Measurements from ENCODE around the gene SEC22A. TPM values are rescaled to one million over a fixed set of nuclear protein-coding genes. Genes with fewer than 3 reads are reported as not detected.

Gene SEC22A
- total and polyA plus RNA-seq, 10 of the 15 experiments (the other 5 are each of a cell fraction or from before 2014, with no cell fraction given): 19.3 to 70.3 (median 36.7) TPM

- no peak for ATAC-seq
- Histone ChIP-seq H3K27ac (ENCODE audit: control insufficient read depth, insufficient read depth) (no peak overlapping the region), H3K4me3 (no peak overlapping the region), H3K36me3 (ENCODE audit: control insufficient read depth in 2 of 2, insufficient read depth in 2 of 2, low read length in 1 of 2) (no peaks in the 10 kb centered on the region), H3K9ac (ENCODE audit: control insufficient read depth, insufficient read depth, low read length) (no peak overlapping the region), H2AFZ (ENCODE audit: control insufficient read depth, low read depth, low read length) (no peak overlapping the region), H3K79me2 (ENCODE audit: control insufficient read depth, insufficient read depth, low read length) (no peaks in the 10 kb centered on the region), H4K20me1 (ENCODE audit: control insufficient read depth, insufficient read depth) (no peaks in the 10 kb centered on the region), H3K4me2 (ENCODE audit: control insufficient read depth, insufficient read depth) (no peak overlapping the region), H3K4me1 (ENCODE audit: control insufficient read depth, insufficient read depth, low read length) (no peaks in the 10 kb centered on the region), H3K9me3 (replicated peaks; ENCODE audit: control insufficient read depth, insufficient read depth, low read length) (no peaks in the 10 kb centered on the region), H3K27me3 (replicated peaks in 1 of 2; ENCODE audit: control insufficient read depth in 2 of 2, insufficient read depth in 2 of 2, low read length in 1 of 2) (no peaks in the 10 kb centered on the region; a peak in 1 of 4 replicates)
- FAIRE-seq: no peak
- in situ Hi-C loops (cut with MboI): no loop called here
- ChIA-PET POLR2A (no interaction called here), CTCF (no interaction called here), RAD21 (ENCODE audit: unreplicated experiment) (interaction anchor here (0.6 kb wide), 1 partner anchor 18 kb away, joined by 3 read pairs; no protein-coding TSS in a partner anchor), SMC1A (ENCODE audit: uncharacterized antibody, unreplicated experiment) (no interaction called here)
- 33% methylated on average over 12 of the region's 15 CpGs for WGBS (ENCODE audit: insufficient coverage, insufficient replicate concordance, low lambda C conversion rate, missing lambda C conversion rate)
- intact Hi-C loops (cut with micrococcal nuclease; ENCODE audit: unreplicated experiment): no loop called here
- no peak for DNase-seq (ENCODE audit: low read depth, low spot score)
- BruUV-seq (replicated peaks): no TSS peak
- TF ChIP-seq ZNF207 (IDR thresholded peaks at IDR 0.05; ENCODE audit: borderline replicate concordance) (no peak), NFYB (IDR thresholded peaks at IDR 0.05; ENCODE audit: insufficient read depth, low read depth, low read length) (no peak), WRNIP1 (IDR thresholded peaks at IDR 0.05; ENCODE audit: borderline replicate concordance, low read depth, low read length) (no peak), SKIL (IDR thresholded peaks at IDR 0.05; ENCODE audit: low read depth, poor library complexity, severe bottlenecking) (no peak), SUPT20H (IDR thresholded peaks at IDR 0.05; ENCODE audit: borderline replicate concordance, control insufficient read depth, low read depth, low read length) (no peak), RUNX3 (IDR thresholded peaks at IDR 0.05; ENCODE audit: low read length) (no peak), PRDM15 (CRISPR knock-in tag; IDR thresholded peaks at IDR 0.05) (no peak), MYB (IDR thresholded peaks at IDR 0.05; ENCODE audit: borderline replicate concordance, low read depth, low read length) (no peak), TCF12 (IDR thresholded peaks at IDR 0.05; ENCODE audit: low read depth, low read length) (no peak), SRF (IDR thresholded peaks at IDR 0.05; ENCODE audit: low read depth in 2 of 2, low read length in 2 of 2) (no peak), IKZF2 (IDR thresholded peaks at IDR 0.05) (no peak), NFXL1 (IDR thresholded peaks at IDR 0.05; ENCODE audit: borderline replicate concordance) (no peak), CBX5 (IDR thresholded peaks at IDR 0.05; ENCODE audit: low read depth) (no peak)
These were observed 102.3 kb downstream of the SEC22A start for GRCh38 chr3:123303976-123304560.

All from GM12878 (cell line).